Natural killer cell (primary cell): ENCODE measurements around the gene CADM2. TPM values are rescaled to one million over a fixed set of nuclear protein-coding genes. Genes with fewer than 3 reads are reported as not detected.

Source experiments
- ATAC-seq, 3 donors: fragments of 150-1000 bp in 2 of 3; fragments of 200-7000 bp in 1 of 3; cut with Tn5 transposase; 1 replicate in 1 of 3; 2 replicates in 2 of 3; pipeline ENCODE4 v1.10.0; 2021; ENCODE audit warnings: mild to moderate bottlenecking in 2 of 3, moderate library complexity in 2 of 3
- DNase-seq, 2 donors: peaks; one replicate each; pipeline versions ENCODE4 v3.0.0 to v3.0.0-alpha.2; 2013 to 2021; ENCODE audit warnings: mixed read lengths in 1 of 2
- H3K27ac ChIP-seq: one replicate; pipeline ENCODE4 v1.5.1; 2013; ENCODE audit warnings: mild to moderate bottlenecking, low read length
- H3K27me3 ChIP-seq: one replicate; pipeline ENCODE4 v1.6.1; 2013; ENCODE audit warnings: low read length; ENCODE audit not compliant: control insufficient read depth, insufficient read depth
- H3K36me3 ChIP-seq: one replicate; pipeline ENCODE4 v1.6.1; 2013; ENCODE audit warnings: low read length; ENCODE audit not compliant: control insufficient read depth, insufficient read depth
- H3K4me1 ChIP-seq: one replicate; pipeline ENCODE4 v1.6.1; 2013; ENCODE audit warnings: low read length; ENCODE audit not compliant: control insufficient read depth, insufficient read depth
- H3K4me3 ChIP-seq: one replicate; pipeline ENCODE4 v1.5.1; 2013; ENCODE audit warnings: low read length
- H3K9me3 ChIP-seq: one replicate; pipeline ENCODE4 v1.6.1; 2013; ENCODE audit warnings: low read length; ENCODE audit not compliant: control insufficient read depth, insufficient read depth
- H3K27ac Mint-ChIP-seq, 2 donors: one replicate each; pipeline ENCODE4 v1.8.0; 2022; ENCODE audit warnings: mild to moderate bottlenecking in 2 of 2, mixed read lengths in 2 of 2, moderate library complexity in 1 of 2
- H3K27me3 Mint-ChIP-seq, 2 donors: one replicate each; pipeline ENCODE4 v1.8.0; 2022; ENCODE audit warnings: low read depth in 2 of 2, mixed read lengths in 2 of 2
- H3K36me3 Mint-ChIP-seq: one replicate; pipeline ENCODE4 v1.8.0; 2022; ENCODE audit warnings: mixed read lengths
- H3K4me1 Mint-ChIP-seq, 2 donors: one replicate each; pipeline ENCODE4 v1.8.0; 2022; ENCODE audit warnings: mixed read lengths in 2 of 2
- H3K4me3 Mint-ChIP-seq: one replicate; pipeline ENCODE4 v1.8.0; 2022; ENCODE audit warnings: mild to moderate bottlenecking, moderate library complexity, mixed read lengths
- H3K9me3 Mint-ChIP-seq, 2 donors: one replicate each; pipeline ENCODE4 v1.8.0; 2022; ENCODE audit warnings: mixed read lengths in 2 of 2
- CTCF ChIP-seq: fragments of 200-600 bp; IDR thresholded peaks from one replicate; pipeline ENCODE4 v1.8.0; 2022; ENCODE audit warnings: antibody characterized with exemption
- WGBS: methylation state at CpG from one replicate; pipeline ENCODE4 v1.1.7; 2013; ENCODE audit warnings: missing lambda C conversion rate; ENCODE audit not compliant: insufficient coverage; 5-methylcytosine and 5-hydroxymethylcytosine counted together
- intact Hi-C: fragments of 100-400 bp; cut with micrococcal nuclease; formaldehyde crosslinking; loops from one replicate; pipeline ENCODE4 v1.14.2; 2022
- total RNA-seq, 4 donors: library from RNA; stranded (reverse); fragments of 120-200 nt in 1 of 4; gene quantifications; one replicate each; pipeline versions ENCODE4 v1.2.3 to v1.2.4, GENCODE V29; 2013 to 2022

Gene CADM2
- total RNA-seq, 3 donors from 2014 or later (not counting 1 experiment from before 2014, with no cell fraction given), result 0.07 TPM; not detected in 2

- Mint-ChIP-seq H3K27me3 (no peaks in the 10 kb centered on the region), H3K4me1 (no peaks in the 10 kb centered on the region), H3K36me3 (no peaks in the 10 kb centered on the region), H3K9me3 (peaks cover 13 to 32% of the 10 kb centered on the region in 2 donors), H3K4me3 (no peak overlapping the region), H3K27ac (no peak overlapping the region)
- no peaks in the 10 kb centered on the region for H3K36me3 ChIP-seq
- no peaks in the 10 kb centered on the region for H3K4me1 ChIP-seq
- no peaks in the 10 kb centered on the region for H3K9me3 ChIP-seq
- no peak overlapping the region for H3K4me3 ChIP-seq
- H3K27me3 ChIP-seq, result no peaks in the 10 kb centered on the region
- intact Hi-C loops, result no loop called here
- ATAC-seq (no peak), DNase-seq (no peak)
- no peak overlapping the region for H3K27ac ChIP-seq
- 50% methylated on average over 1 of the region's 1 CpG for WGBS
- TF ChIP-seq CTCF, result no peak
Measured at GRCh38 chr3:85208650-85209049, 249.9 kb downstream of the CADM2 start.

- Mint-ChIP-seq H3K27me3 (no peaks in the 10 kb centered on the region), H3K36me3 (no peaks in the 10 kb centered on the region), H3K9me3 (peaks cover 12 to 34% of the 10 kb centered on the region in 2 donors), H3K27ac (no peak overlapping the region), H3K4me1 (no peaks in the 10 kb centered on the region), H3K4me3 (no peak overlapping the region)
- DNase-seq (no peak), ATAC-seq (no peak)
- no peak overlapping the region for H3K27ac ChIP-seq
- no peak overlapping the region for H3K4me3 ChIP-seq
- H3K4me1 ChIP-seq, result no peaks in the 10 kb centered on the region
- H3K9me3 ChIP-seq, result peaks cover 12% of the 10 kb centered on the region
- H3K27me3 ChIP-seq, result no peaks in the 10 kb centered on the region
- 100% methylated on average over 2 of the region's 2 CpGs for WGBS
- no peak for TF ChIP-seq CTCF
- intact Hi-C loops, result no loop called here
- H3K36me3 ChIP-seq, result no peaks in the 10 kb centered on the region
Measured at GRCh38 chr3:85210540-85210939, 251.8 kb downstream of the CADM2 start.

GRCh38 chr3:85228966-85229365, 270.2 kb downstream of the CADM2 start:
- DNase-seq, result no peak
- Mint-ChIP-seq H3K4me1 (no peaks in the 10 kb centered on the region), H3K27ac (no peak overlapping the region), H3K36me3 (peaks cover 17% of the 10 kb centered on the region), H3K4me3 (no peak overlapping the region), H3K9me3 (peaks cover 11 to 28% of the 10 kb centered on the region in 2 donors), H3K27me3 (no peaks in the 10 kb centered on the region)
- H3K27me3 ChIP-seq, result no peaks in the 10 kb centered on the region
- ATAC-seq, result no peak
- H3K4me1 ChIP-seq, result no peaks in the 10 kb centered on the region
- H3K27ac ChIP-seq, result no peak overlapping the region
- peaks cover 7% of the 10 kb centered on the region for H3K9me3 ChIP-seq
- H3K4me3 ChIP-seq, result no peak overlapping the region
- intact Hi-C loops, result no loop called here
- 79% methylated on average over 6 of the region's 6 CpGs for WGBS
- no peak for TF ChIP-seq CTCF
- H3K36me3 ChIP-seq, result no peaks in the 10 kb centered on the region

GRCh38 chr3:85244091-85244490, 285.3 kb downstream of the CADM2 start:
- Histone ChIP-seq H3K36me3 (no peaks in the 10 kb centered on the region), H3K27me3 (no peaks in the 10 kb centered on the region), H3K4me1 (no peaks in the 10 kb centered on the region), H3K4me3 (no peak overlapping the region), H3K27ac (no peak overlapping the region), H3K9me3 (no peaks in the 10 kb centered on the region)
- Mint-ChIP-seq H3K4me1 (no peaks in the 10 kb centered on the region), H3K4me3 (no peak overlapping the region), H3K27me3 (no peaks in the 10 kb centered on the region), H3K9me3 (peaks cover 3 to 4% of the 10 kb centered on the region in 2 donors), H3K27ac (no peak overlapping the region), H3K36me3 (peaks cover 5% of the 10 kb centered on the region)
- intact Hi-C loops, result no loop called here
- no peak for TF ChIP-seq CTCF
- ATAC-seq (no peak), DNase-seq (no peak)
- whole genome bisulfite sequencing, result 86% methylated on average over 1 of the region's 4 CpGs
